CD14-positive monocyte (primary cell): ENCODE measurements around the gene MRPS27. TPM values are rescaled to one million over a fixed set of nuclear protein-coding genes. Genes with fewer than 3 reads are reported as not detected.

ENCODE experiments used
- DNase-seq, 3 donors: peaks; one replicate each; pipeline ENCODE4 v3.0.0-alpha.2; 2011 to 2022
- H2AFZ ChIP-seq: 2 replicates; pipeline ENCODE4 v1.6.0; 2012; ENCODE audit warnings: mild to moderate bottlenecking, low read depth, low read length, inconsistent platforms; ENCODE audit not compliant: insufficient read depth, poor library complexity, severe bottlenecking
- H3K27ac ChIP-seq, 2 donors: 1 replicate in 1 of 2; 2 replicates in 1 of 2; pipeline ENCODE4 v1.5.1; 2012 to 2013; ENCODE audit warnings: low read length in 2 of 2, control low read depth in 1 of 2, inconsistent platforms in 1 of 2, low read depth in 1 of 2, mild to moderate bottlenecking in 1 of 2
- H3K27me3 ChIP-seq, 2 donors: one replicate each; pipeline versions ENCODE4 v1.6.0 to v1.6.1; 2011 to 2013; ENCODE audit warnings: low read length in 2 of 2; ENCODE audit not compliant: control insufficient read depth in 2 of 2, insufficient read depth in 2 of 2
- H3K36me3 ChIP-seq, 2 donors: replicated peaks in 1 of 2; 1 replicate in 1 of 2; 2 replicates in 1 of 2; pipeline versions ENCODE4 v1.5.1 to v1.6.1; 2012 to 2013; ENCODE audit warnings: low read length in 2 of 2, control low read depth in 1 of 2, inconsistent platforms in 1 of 2, mild to moderate bottlenecking in 1 of 2; ENCODE audit not compliant: insufficient read depth in 2 of 2, control insufficient read depth in 1 of 2
- H3K4me1 ChIP-seq, 2 donors: 1 replicate in 1 of 2; 2 replicates in 1 of 2; pipeline versions ENCODE4 v1.5.1 to v1.6.1; 2012 to 2013; ENCODE audit warnings: low read length in 2 of 2, control low read depth in 1 of 2, inconsistent platforms in 1 of 2, mild to moderate bottlenecking in 1 of 2, moderate library complexity in 1 of 2; ENCODE audit not compliant: insufficient read depth in 2 of 2, control insufficient read depth in 1 of 2
- H3K4me2 ChIP-seq: replicated peaks from 2 replicates; pipeline ENCODE3; 2012; ENCODE audit warnings: low read length, moderate library complexity, mild to moderate bottlenecking; ENCODE audit not compliant: poor library complexity, severe bottlenecking; ENCODE audit errors: extremely low read depth
- H3K4me3 ChIP-seq, 3 experiments: fragments of 200-600 bp in 1 of 3; sonication (generic) in 1 of 3; replicated peaks in 1 of 3; 1 replicate in 2 of 3; 2 replicates in 1 of 3; pipeline ENCODE4 v1.5.1; 2011 to 2013; ENCODE audit warnings: low read length in 3 of 3, mild to moderate bottlenecking in 3 of 3, control low read depth in 2 of 3, low read depth in 2 of 3, inconsistent platforms in 1 of 3, moderate library complexity in 1 of 3
- H3K79me2 ChIP-seq: 2 replicates; pipeline ENCODE4 v1.6.0; 2012; ENCODE audit warnings: mild to moderate bottlenecking, control low read depth, inconsistent platforms, low read length, moderate library complexity; ENCODE audit not compliant: insufficient read depth
- H3K9ac ChIP-seq: 2 replicates; pipeline ENCODE4 v1.6.0; 2017; ENCODE audit warnings: low read length, mild to moderate bottlenecking; ENCODE audit not compliant: insufficient read depth, poor library complexity, severe bottlenecking
- H3K9me3 ChIP-seq, 2 donors: replicated peaks in 1 of 2; 1 replicate in 1 of 2; 2 replicates in 1 of 2; pipeline versions ENCODE4 v1.5.1 to v1.6.1; 2012 to 2013; ENCODE audit warnings: low read length in 2 of 2, control low read depth in 1 of 2; ENCODE audit not compliant: control insufficient read depth in 1 of 2, insufficient read depth in 1 of 2
- H4K20me1 ChIP-seq: 2 replicates; pipeline ENCODE4 v1.6.0; 2012; ENCODE audit warnings: mild to moderate bottlenecking, low read length, control low read depth, moderate library complexity; ENCODE audit not compliant: insufficient read depth
- H3K27ac Mint-ChIP-seq, 7 donors: one replicate each; pipeline ENCODE4 v1.8.0; 2020; ENCODE audit warnings: mild to moderate bottlenecking in 7 of 7, mixed read lengths in 7 of 7, moderate library complexity in 6 of 7, inconsistent platforms in 2 of 7
- H3K27me3 Mint-ChIP-seq, 3 donors: one replicate each; pipeline ENCODE4 v1.8.0; 2021 to 2022; ENCODE audit warnings: low read depth in 3 of 3, mild to moderate bottlenecking in 3 of 3, mixed read lengths in 3 of 3, moderate library complexity in 3 of 3, inconsistent platforms in 1 of 3
- H3K36me3 Mint-ChIP-seq, 2 donors: one replicate each; pipeline ENCODE4 v1.8.0; 2020; ENCODE audit warnings: mixed read lengths in 2 of 2, inconsistent platforms in 1 of 2, mild to moderate bottlenecking in 1 of 2
- H3K4me1 Mint-ChIP-seq: one replicate; pipeline ENCODE4 v1.8.0; 2020; ENCODE audit warnings: mild to moderate bottlenecking, mixed read lengths
- H3K4me3 Mint-ChIP-seq, 2 donors: one replicate each; pipeline ENCODE4 v1.8.0; 2020; ENCODE audit warnings: mild to moderate bottlenecking in 2 of 2, mixed read lengths in 2 of 2, moderate library complexity in 1 of 2
- H3K9me3 Mint-ChIP-seq, 7 donors: one replicate each; pipeline ENCODE4 v1.8.0; 2020 to 2022; ENCODE audit warnings: mixed read lengths in 7 of 7, mild to moderate bottlenecking in 6 of 7, moderate library complexity in 6 of 7, inconsistent platforms in 2 of 7
- CTCF ChIP-seq: fragments of 200-600 bp; IDR thresholded peaks from one replicate; pipeline ENCODE4 v1.8.0; 2022; ENCODE audit warnings: antibody characterized with exemption, mild to moderate bottlenecking
- WGBS: methylation state at CpG from one replicate; pipeline ENCODE4 v1.1.5; 2013; ENCODE audit warnings: missing lambda C conversion rate; ENCODE audit not compliant: insufficient coverage; 5-methylcytosine and 5-hydroxymethylcytosine counted together
- intact Hi-C, 2 donors: fragments of 100-400 bp; cut with micrococcal nuclease; formaldehyde crosslinking; loops; one replicate each; pipeline versions ENCODE4 v1.15.0 to v1.15.1; 2023
- polyA plus RNA-seq, 3 donors: library from polyadenylated mRNA; depleted of rRNA in 1 of 3; unstranded in 2 of 3; stranded (reverse) in 1 of 3; fragments of 300-500 nt in 2 of 3; fragments of >200 nt in 1 of 3; fragmentation: Illumina TruSeq in 2 of 3; gene quantifications; 1 replicate in 2 of 3; 2 replicates in 1 of 3; pipeline ENCODE4 v1.2.3, GENCODE V29; 2012 to 2021

Gene MRPS27
- polyA plus RNA-seq, 3 donors = 13.3 to 19.2 (median 15.3) TPM

- peaks cover 6 to 9% of the 10 kb centered on the region in 2 donors for H3K36me3 Mint-ChIP-seq
- H3K4me1 Mint-ChIP-seq = peaks cover 52% of the 10 kb centered on the region
- peak overlapping the region in 4 of 7 donors; percentile 33 to 70 (median 60) for H3K27ac Mint-ChIP-seq
Measured at GRCh38 chr5:72351376-72351775, 31.3 kb upstream of the MRPS27 start.

GRCh38 chr5:72347801-72348308 lies 27.8 kb upstream of the MRPS27 start:
- Histone ChIP-seq H2AFZ (no peak overlapping the region), H3K4me3 (no peak overlapping the region), H3K36me3 (peaks cover 6 to 21% of the 10 kb centered on the region in 2 donors), H3K4me1 (peaks cover 30 to 39% of the 10 kb centered on the region in 2 donors), H3K4me2 (no peak overlapping the region), H3K9me3 (peaks cover 0 to 2% of the 10 kb centered on the region in 2 donors), H3K79me2 (no peaks in the 10 kb centered on the region), H3K9ac (no peak overlapping the region), H3K27me3 (no peaks in the 10 kb centered on the region), H4K20me1 (no peaks in the 10 kb centered on the region), H3K27ac (no peak overlapping the region)
- Mint-ChIP-seq H3K27me3 (peaks cover 0 to 2% (median 0%) of the 10 kb centered on the region in 3 donors), H3K9me3 (peaks cover 0 to 9% (median 5%) of the 10 kb centered on the region in 7 donors), H3K4me3 (no peak overlapping the region), H3K27ac (peak overlapping the region in 5 of 7 donors; percentile 52 to 82 (median 54)), H3K4me1 (peaks cover 45% of the 10 kb centered on the region), H3K36me3 (peaks cover 32 to 34% of the 10 kb centered on the region in 2 donors)
- TF ChIP-seq CTCF = no peak
- peak; percentile 38 to 75 (median 50) for DNase-seq
- intact Hi-C loops = no loop called here
- WGBS = no CpG with 5 or more reads among the region's 4 CpGs

More at GRCh38 chr5:72351376-72351775, 31.3 kb upstream of the MRPS27 start:
- Mint-ChIP-seq H3K27me3 (peaks cover 0 to 2% (median 0%) of the 10 kb centered on the region in 3 donors), H3K4me3 (no peak overlapping the region), H3K9me3 (peaks cover 0 to 9% (median 5%) of the 10 kb centered on the region in 7 donors)
- peaks cover 0 to 2% of the 10 kb centered on the region in 2 donors for H3K9me3 ChIP-seq
- H4K20me1 ChIP-seq = no peaks in the 10 kb centered on the region
- H3K27me3 ChIP-seq = no peaks in the 10 kb centered on the region
- H3K4me3 ChIP-seq = no peak overlapping the region
- TF ChIP-seq CTCF = no peak
- no peak overlapping the region for H3K4me2 ChIP-seq
- H2AFZ ChIP-seq = no peak overlapping the region
- no peaks in the 10 kb centered on the region for H3K79me2 ChIP-seq
- peak overlapping the region in 1 of 2 donors; percentile 14 for H3K27ac ChIP-seq
- intact Hi-C loops = no loop called here
- DNase-seq = peak in 2 of 3 donors; percentile 22 to 61
- peaks cover 0 to 3% of the 10 kb centered on the region in 2 donors for H3K36me3 ChIP-seq
- peaks cover 33 to 44% of the 10 kb centered on the region in 2 donors for H3K4me1 ChIP-seq
- H3K9ac ChIP-seq = no peak overlapping the region
- WGBS = no CpG with 5 or more reads among the region's 2 CpGs
